Nephron progenitor cell (in vitro differentiated cells): ENCODE measurements around the gene RNF111.

Experiments
- DNase-seq: peaks from one replicate; pipeline ENCODE4 v3.0.0; 2021
- H3K27ac Mint-ChIP-seq: 2 replicates; pipeline ENCODE4 v1.8.0; 2021; ENCODE audit warnings: mild to moderate bottlenecking, moderate library complexity, mixed read lengths
- H3K27me3 Mint-ChIP-seq: 2 replicates; pipeline ENCODE4 v1.8.0; 2021; ENCODE audit warnings: mild to moderate bottlenecking, low read depth, mixed read lengths; ENCODE audit not compliant: poor library complexity
- H3K36me3 Mint-ChIP-seq: 2 replicates; pipeline ENCODE4 v1.8.0; 2021; ENCODE audit warnings: low read depth, mixed read lengths
- H3K4me1 Mint-ChIP-seq: 2 replicates; pipeline ENCODE4 v1.8.0; 2021; ENCODE audit warnings: mixed read lengths
- H3K4me3 Mint-ChIP-seq: 2 replicates; pipeline ENCODE4 v1.8.0; 2021; ENCODE audit warnings: mild to moderate bottlenecking, moderate library complexity, mixed read lengths
- H3K9me3 Mint-ChIP-seq: 2 replicates; pipeline ENCODE4 v1.8.0; 2021; ENCODE audit warnings: mild to moderate bottlenecking, moderate library complexity, mixed read lengths
- TF ChIP-seq, protein P1 (sequence below): fragments of 200-600 bp; sonication (generic); IDR thresholded peaks from 2 replicates; pipeline ENCODE4 v1.5.0; 2021; ENCODE audit warnings: antibody characterized with exemption

The RNF111 gene

DNA sequence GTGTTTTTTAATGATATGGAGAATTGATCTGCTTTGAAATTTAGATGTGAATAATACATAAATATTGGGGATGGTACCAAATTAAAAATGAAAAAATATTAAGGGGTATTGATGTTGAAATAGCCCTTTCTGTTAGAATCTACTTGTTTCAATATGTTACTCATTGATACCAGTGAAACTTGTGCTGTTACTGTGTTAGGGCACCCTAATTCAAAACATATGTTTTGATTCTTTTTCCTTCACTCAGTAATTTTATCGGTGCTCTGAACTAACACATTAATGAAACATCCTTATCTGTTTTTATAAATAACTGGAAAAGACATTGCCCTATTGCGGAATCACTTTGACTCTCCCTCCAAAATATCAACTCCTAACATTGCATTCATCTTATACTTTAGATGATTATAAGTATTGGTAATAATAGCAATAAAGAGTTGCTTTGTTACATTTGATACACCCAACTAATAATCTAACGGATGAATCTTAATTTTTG lies 65.5 kb downstream of the RNF111 start:
- Mint-ChIP-seq H3K27ac (no peak overlapping the region), H3K27me3 (no peaks in the 10 kb centered on the region), H3K36me3 (peaks cover 63% of the 10 kb centered on the region), H3K4me1 (no peaks in the 10 kb centered on the region), H3K4me3 (no peak overlapping the region), H3K9me3 (peaks cover 4% of the 10 kb centered on the region)
- no peak for DNase-seq
- TF ChIP-seq, protein P1, sequence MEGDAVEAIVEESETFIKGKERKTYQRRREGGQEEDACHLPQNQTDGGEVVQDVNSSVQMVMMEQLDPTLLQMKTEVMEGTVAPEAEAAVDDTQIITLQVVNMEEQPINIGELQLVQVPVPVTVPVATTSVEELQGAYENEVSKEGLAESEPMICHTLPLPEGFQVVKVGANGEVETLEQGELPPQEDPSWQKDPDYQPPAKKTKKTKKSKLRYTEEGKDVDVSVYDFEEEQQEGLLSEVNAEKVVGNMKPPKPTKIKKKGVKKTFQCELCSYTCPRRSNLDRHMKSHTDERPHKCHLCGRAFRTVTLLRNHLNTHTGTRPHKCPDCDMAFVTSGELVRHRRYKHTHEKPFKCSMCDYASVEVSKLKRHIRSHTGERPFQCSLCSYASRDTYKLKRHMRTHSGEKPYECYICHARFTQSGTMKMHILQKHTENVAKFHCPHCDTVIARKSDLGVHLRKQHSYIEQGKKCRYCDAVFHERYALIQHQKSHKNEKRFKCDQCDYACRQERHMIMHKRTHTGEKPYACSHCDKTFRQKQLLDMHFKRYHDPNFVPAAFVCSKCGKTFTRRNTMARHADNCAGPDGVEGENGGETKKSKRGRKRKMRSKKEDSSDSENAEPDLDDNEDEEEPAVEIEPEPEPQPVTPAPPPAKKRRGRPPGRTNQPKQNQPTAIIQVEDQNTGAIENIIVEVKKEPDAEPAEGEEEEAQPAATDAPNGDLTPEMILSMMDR = no peak

DNA sequence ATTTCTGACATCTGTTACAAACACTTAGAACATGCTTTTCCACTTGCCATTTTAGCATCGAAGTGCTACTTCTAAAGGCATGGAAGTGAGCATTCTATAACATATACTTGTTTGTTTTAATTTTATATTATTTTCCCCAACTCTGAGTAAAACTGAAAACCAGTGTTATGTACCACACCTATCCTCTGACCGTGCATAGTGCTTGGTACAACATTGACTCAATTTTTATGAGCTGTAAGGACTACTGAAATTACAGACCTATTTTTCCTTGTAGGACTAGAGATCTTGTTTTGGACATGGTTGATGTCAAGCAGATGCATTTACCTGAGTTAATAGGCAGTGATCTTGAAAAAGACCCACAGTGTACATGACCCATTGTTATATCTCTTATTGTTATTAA lies 66.0 kb downstream of the RNF111 start:
- Mint-ChIP-seq H3K27ac (no peak overlapping the region), H3K4me3 (no peak overlapping the region), H3K27me3 (no peaks in the 10 kb centered on the region), H3K9me3 (peaks cover 4% of the 10 kb centered on the region), H3K4me1 (no peaks in the 10 kb centered on the region), H3K36me3 (peaks cover 62% of the 10 kb centered on the region)
- DNase-seq = no peak
- TF ChIP-seq, protein P1 = no peak

DNA sequence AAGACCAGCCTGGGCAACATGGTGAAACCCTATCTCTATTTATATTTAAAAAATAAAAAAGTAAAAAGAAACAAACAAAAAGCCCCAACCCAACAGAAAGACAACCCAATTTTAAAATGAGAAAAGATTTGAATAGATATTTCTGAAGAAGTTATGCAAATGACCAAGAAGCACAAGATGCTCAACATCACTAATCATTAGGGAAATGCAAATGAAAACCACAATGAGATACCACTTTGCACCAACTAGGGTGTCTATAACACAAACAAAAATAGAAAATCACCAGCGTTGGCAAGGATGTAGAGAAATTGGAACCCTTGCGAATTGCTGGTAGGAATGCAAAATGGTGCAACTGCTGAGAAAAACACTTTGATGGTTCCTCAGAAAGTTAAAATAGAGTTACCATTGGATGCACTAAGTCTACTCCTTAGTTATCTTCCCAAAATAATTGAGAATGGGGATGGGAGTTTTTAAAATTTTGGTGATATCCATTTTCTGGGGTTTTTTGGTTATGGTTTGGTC lies 71.7 kb downstream of the RNF111 start:
- Mint-ChIP-seq H3K27me3 (no peaks in the 10 kb centered on the region), H3K36me3 (peaks cover 61% of the 10 kb centered on the region), H3K27ac (no peak overlapping the region), H3K4me1 (no peaks in the 10 kb centered on the region), H3K9me3 (no peaks in the 10 kb centered on the region), H3K4me3 (no peak overlapping the region)
- TF ChIP-seq, protein P1 = no peak
- DNase-seq = no peak

DNA sequence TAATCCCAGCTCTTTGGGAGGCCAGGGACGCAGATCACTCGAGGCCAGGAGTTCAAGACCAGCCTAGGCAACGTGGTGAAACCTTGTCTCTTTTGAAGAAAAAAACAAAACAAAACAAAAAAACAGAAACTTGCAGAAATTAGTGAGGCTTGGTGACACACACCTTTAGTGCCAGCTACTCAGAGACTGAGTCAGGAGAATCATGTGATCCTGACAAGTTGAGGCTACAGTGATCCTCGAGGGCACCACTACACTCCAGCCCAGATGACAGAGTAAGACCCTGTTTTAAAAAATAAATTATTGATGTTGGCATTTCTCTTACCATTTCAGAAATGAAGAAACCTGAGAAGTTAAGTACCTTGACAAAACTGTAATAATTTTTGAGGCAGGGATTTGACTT lies 72.9 kb downstream of the RNF111 start:
- no peaks in the 10 kb centered on the region for H3K9me3 Mint-ChIP-seq
- no peak for DNase-seq
- no peaks in the 10 kb centered on the region for H3K4me1 Mint-ChIP-seq
- TF ChIP-seq, protein P1 = no peak
- no peak overlapping the region for H3K4me3 Mint-ChIP-seq
- H3K36me3 Mint-ChIP-seq = peaks cover 66% of the 10 kb centered on the region
- H3K27ac Mint-ChIP-seq = no peak overlapping the region
- no peaks in the 10 kb centered on the region for H3K27me3 Mint-ChIP-seq

DNA sequence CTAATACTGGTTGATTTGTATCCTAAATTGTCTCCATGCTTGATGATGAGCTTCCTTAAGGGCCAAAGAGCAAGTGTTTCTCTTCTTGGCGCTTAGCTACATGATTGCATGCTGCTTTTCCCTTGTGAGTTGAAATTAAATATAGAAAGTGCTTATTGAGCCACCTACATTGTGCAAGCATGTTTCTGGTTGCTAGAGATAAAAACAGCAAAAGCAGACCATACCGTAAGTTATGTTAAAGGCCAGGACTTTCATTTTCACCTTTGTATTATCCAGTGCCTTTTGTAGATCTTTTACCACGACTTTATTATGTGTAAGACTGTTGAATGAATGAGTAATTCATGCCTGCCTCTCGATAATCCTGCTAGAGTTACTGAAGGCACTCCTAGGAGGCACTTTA lies 75.6 kb downstream of the RNF111 start:
- Mint-ChIP-seq H3K4me1 (no peaks in the 10 kb centered on the region), H3K4me3 (no peak overlapping the region), H3K27me3 (no peaks in the 10 kb centered on the region), H3K36me3 (peaks cover 83% of the 10 kb centered on the region), H3K9me3 (no peaks in the 10 kb centered on the region), H3K27ac (no peak overlapping the region)
- TF ChIP-seq, protein P1 = no peak
- no peak for DNase-seq

DNA sequence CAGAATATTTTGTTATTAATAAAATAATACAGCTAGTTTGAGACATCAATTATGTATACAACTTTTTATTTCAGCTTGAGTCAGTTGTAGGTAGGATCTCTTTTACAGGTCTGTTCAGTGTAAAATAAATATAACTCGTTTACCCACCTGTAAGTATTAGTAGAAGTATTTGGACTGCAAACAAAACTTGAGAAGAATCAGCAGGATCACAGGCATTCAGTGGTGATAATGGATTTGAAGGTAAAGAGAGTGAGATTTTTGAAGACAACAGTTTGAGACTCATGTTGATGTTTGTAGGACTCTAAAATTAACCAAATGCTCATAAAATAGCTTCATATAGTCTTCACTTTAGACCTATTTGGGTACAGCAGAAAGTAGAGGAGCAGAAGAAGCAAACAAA lies 82.0 kb downstream of the RNF111 start:
- TF ChIP-seq, protein P1 = no peak
- H3K36me3 Mint-ChIP-seq = peaks cover 100% of the 10 kb centered on the region

More for the DNA sequence above, 82.0 kb downstream of the RNF111 start:
- Mint-ChIP-seq H3K9me3 (peaks cover 24% of the 10 kb centered on the region), H3K27ac (no peak overlapping the region), H3K4me1 (no peaks in the 10 kb centered on the region), H3K4me3 (no peak overlapping the region), H3K27me3 (no peaks in the 10 kb centered on the region)
- no peak for DNase-seq
